HepG2 (cell line): ENCODE data around the gene NOTUM. TPM values are rescaled to one million over a fixed set of nuclear protein-coding genes. Genes with fewer than 3 reads are reported as not detected.

ENCODE experiments used
- FLYWCH1 ChIP-seq: sonication (generic); formaldehyde crosslinking; IDR thresholded peaks from 2 replicates; pipeline ENCODE4 v1.8.1; 2023; ENCODE audit warnings: mild to moderate bottlenecking, missing genetic modification reagents
- HOXA5 ChIP-seq: sonication (generic); formaldehyde crosslinking; IDR thresholded peaks from 2 replicates; pipeline ENCODE4 v1.4.0; 2020; ENCODE audit warnings: missing genetic modification reagents
- MXI1 ChIP-seq: IDR thresholded peaks from 3 replicates; pipeline ENCODE4 v1.6.1; 2012; ENCODE audit warnings: low read depth, low read length, inconsistent platforms, borderline replicate concordance
- MYC ChIP-seq: sonication (generic); formaldehyde crosslinking; IDR thresholded peaks from 2 replicates; pipeline ENCODE4 v1.9.0; 2021; ENCODE audit warnings: missing genetic modification reagents, borderline replicate concordance
- NFYC ChIP-seq: IDR thresholded peaks from 2 replicates; pipeline ENCODE4 v1.6.1; 2016; ENCODE audit warnings: missing genetic modification reagents, missing compliant biosample characterization
- RBFOX2 ChIP-seq: fragments of 200-400 bp; formaldehyde crosslinking; IDR thresholded peaks from 2 replicates; pipeline ENCODE4 v1.6.1; 2017; ENCODE audit warnings: low read depth, mild to moderate bottlenecking, low read length
- SAP130 ChIP-seq: IDR thresholded peaks from 2 replicates; pipeline ENCODE4 v1.6.1; 2016; ENCODE audit warnings: low read depth
- SNAI1 ChIP-seq: sonication (generic); formaldehyde crosslinking; IDR thresholded peaks from 2 replicates; pipeline ENCODE4 v1.5.0; 2020; ENCODE audit warnings: mild to moderate bottlenecking, missing genetic modification reagents, borderline replicate concordance
- SP2 ChIP-seq: sonication (generic); formaldehyde crosslinking; IDR thresholded peaks from 2 replicates; pipeline ENCODE4 v1.5.1; 2020; ENCODE audit warnings: mild to moderate bottlenecking, missing genetic modification reagents
- TEAD2 ChIP-seq: sonication (generic); formaldehyde crosslinking; IDR thresholded peaks from 2 replicates; pipeline ENCODE4 v1.9.0; 2021; ENCODE audit warnings: missing genetic modification reagents
- ZKSCAN1 ChIP-seq: fragments of 150-350 bp; IDR thresholded peaks from 2 replicates; pipeline ENCODE4 v1.6.1; 2014; ENCODE audit warnings: low read length
- ZNF451 ChIP-seq: sonication (generic); formaldehyde crosslinking; IDR thresholded peaks from 2 replicates; pipeline ENCODE4 v1.5.0; 2020; ENCODE audit warnings: mild to moderate bottlenecking, missing genetic modification reagents
- polyA plus RNA-seq, 8 experiments: library from polyadenylated mRNA; depleted of rRNA in 3 of 8; stranded (reverse) in 7 of 8; unstranded in 1 of 8; fragments of >200 nt; fragmentation: Illumina TruSeq in 4 of 8; extraction: Trizol in 4 of 8; gene quantifications; 2 replicates each; pipeline versions ENCODE4 v1.2.1 to v1.2.3, GENCODE V29; 2011 to 2016; ENCODE audit warnings: low read depth in 4 of 8, missing spikeins in 1 of 8, mixed read lengths in 1 of 8; ENCODE audit not compliant: insufficient read depth in 1 of 8
- total RNA-seq, 5 experiments: library from RNA; depleted of rRNA; stranded (reverse); fragments of >200 nt; fragmentation: Illumina TruSeq; extraction: Trizol; gene quantifications; 2 replicates each; pipeline ENCODE4 v1.2.3, GENCODE V29; 2016; ENCODE audit warnings: low read depth in 1 of 5
- TF ChIP-seq, protein P1 (sequence below): sonication (generic); formaldehyde crosslinking; IDR thresholded peaks from 2 replicates; pipeline ENCODE4 v1.4.0; 2020; ENCODE audit warnings: mild to moderate bottlenecking, low read depth, missing genetic modification reagents
- TF ChIP-seq, protein P2 (sequence below), 2 experiments: sonication (generic) in 1 of 2; formaldehyde crosslinking in 1 of 2; IDR thresholded peaks; 2 replicates each; pipeline versions ENCODE4 v1.4.0 to v1.6.1; 2018 to 2020; ENCODE audit warnings: missing genetic modification reagents in 2 of 2, borderline replicate concordance in 1 of 2, low read depth in 1 of 2, mild to moderate bottlenecking in 1 of 2, missing biosample characterization in 1 of 2
- TF ChIP-seq, protein P3 (sequence below): sonication (generic); formaldehyde crosslinking; IDR thresholded peaks from 2 replicates; pipeline ENCODE4 v1.8.0; 2022; ENCODE audit warnings: low read depth, missing genetic modification reagents
- TF ChIP-seq, protein P4 (sequence below): sonication (generic); formaldehyde crosslinking; IDR thresholded peaks from 2 replicates; pipeline ENCODE4 v1.4.0; 2020; ENCODE audit warnings: mild to moderate bottlenecking, missing genetic modification reagents

Gene NOTUM
- total and polyA plus RNA-seq, 2 of the 13 experiments (the other 11 are each of a cell fraction or from before 2014, with no cell fraction given) = 150 to 160 TPM

DNA sequence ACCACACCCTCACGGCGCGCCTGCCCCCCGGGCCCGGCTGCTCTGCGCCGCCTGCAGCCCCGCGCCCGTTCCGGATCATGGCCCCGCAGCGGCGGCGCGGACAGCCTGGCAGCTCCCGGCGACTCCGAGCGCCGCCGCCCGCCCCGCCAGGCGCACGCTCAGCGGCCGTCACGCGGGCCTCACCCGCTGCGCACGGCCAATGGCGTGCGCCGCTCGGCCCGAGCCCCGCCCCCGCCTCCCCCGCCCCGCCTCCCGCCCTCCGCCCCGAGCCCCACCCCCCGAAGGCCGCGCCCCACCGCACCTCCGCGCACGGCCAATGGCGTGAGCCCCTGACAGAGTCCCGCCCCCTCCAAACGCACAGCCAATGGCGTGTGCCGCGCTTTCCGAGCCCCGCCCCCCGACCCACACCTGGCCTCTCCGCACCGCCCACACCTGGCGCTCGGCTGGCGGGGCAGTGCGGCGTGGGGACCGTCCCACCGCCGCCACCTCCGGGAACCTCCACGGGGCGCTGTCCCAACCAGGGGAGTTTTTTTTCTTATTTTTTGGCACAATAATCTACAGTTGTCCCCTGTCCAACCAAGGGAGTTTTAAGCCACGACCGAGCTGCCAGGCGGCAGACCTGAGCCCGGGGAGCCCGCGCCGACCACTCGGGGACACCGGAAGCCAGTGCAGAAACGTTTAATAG lies 49.6 kb downstream of the NOTUM start, which contains the start of gene PCYT2 (continued):
- TF ChIP-seq, protein P1, sequence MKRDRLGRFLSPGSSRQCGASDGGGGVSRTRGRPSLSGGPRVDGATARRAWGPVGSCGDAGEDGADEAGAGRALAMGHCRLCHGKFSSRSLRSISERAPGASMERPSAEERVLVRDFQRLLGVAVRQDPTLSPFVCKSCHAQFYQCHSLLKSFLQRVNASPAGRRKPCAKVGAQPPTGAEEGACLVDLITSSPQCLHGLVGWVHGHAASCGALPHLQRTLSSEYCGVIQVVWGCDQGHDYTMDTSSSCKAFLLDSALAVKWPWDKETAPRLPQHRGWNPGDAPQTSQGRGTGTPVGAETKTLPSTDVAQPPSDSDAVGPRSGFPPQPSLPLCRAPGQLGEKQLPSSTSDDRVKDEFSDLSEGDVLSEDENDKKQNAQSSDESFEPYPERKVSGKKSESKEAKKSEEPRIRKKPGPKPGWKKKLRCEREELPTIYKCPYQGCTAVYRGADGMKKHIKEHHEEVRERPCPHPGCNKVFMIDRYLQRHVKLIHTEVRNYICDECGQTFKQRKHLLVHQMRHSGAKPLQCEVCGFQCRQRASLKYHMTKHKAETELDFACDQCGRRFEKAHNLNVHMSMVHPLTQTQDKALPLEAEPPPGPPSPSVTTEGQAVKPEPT = no peak
- TF ChIP-seq, protein P2, sequence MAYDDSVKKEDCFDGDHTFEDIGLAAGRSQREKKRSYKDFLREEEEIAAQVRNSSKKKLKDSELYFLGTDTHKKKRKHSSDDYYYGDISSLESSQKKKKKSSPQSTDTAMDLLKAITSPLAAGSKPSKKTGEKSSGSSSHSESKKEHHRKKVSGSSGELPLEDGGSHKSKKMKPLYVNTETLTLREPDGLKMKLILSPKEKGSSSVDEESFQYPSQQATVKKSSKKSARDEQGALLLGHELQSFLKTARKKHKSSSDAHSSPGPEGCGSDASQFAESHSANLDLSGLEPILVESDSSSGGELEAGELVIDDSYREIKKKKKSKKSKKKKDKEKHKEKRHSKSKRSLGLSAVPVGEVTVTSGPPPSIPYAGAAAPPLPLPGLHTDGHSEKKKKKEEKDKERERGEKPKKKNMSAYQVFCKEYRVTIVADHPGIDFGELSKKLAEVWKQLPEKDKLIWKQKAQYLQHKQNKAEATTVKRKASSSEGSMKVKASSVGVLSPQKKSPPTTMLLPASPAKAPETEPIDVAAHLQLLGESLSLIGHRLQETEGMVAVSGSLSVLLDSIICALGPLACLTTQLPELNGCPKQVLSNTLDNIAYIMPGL (CRISPR knock-in tag; IDR thresholded peaks at IDR 0.05; ENCODE audit: borderline replicate concordance in 1 of 2, low read depth in 1 of 2) = no peak; a peak in 1 of 4 replicates
- no peak for TF ChIP-seq ZKSCAN1
- peak; percentile 84 for TF ChIP-seq SP2 (CRISPR knock-in tag)
- no peak for TF ChIP-seq HOXA5 (CRISPR knock-in tag)
- peak; percentile 82 for TF ChIP-seq SAP130 (CRISPR knock-in tag)
- TF ChIP-seq, protein P3, sequence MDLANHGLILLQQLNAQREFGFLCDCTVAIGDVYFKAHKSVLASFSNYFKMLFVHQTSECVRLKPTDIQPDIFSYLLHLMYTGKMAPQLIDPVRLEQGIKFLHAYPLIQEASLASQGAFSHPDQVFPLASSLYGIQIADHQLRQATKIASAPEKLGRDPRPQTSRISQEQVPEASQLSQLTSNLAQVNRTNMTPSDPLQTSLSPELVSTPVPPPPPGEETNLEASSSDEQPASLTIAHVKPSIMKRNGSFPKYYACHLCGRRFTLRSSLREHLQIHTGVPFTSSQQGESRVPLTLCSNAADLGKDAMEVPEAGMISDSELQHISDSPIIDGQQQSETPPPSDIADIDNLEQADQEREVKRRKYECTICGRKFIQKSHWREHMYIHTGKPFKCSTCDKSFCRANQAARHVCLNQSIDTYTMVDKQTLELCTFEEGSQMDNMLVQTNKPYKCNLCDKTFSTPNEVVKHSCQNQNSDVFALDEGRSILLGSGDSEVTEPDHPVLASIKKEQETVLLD (CRISPR knock-in tag) = peak; percentile 47; the same call in 1 of the 2 replicates
- TF ChIP-seq SNAI1 (CRISPR knock-in tag) = no peak
- TF ChIP-seq ZNF451 (CRISPR knock-in tag) = no peak; the same call in 1 of the 2 replicates
- TF ChIP-seq MXI1 = peak; percentile 84; the same call in 1 of the 3 replicates
- peak; percentile 76 for TF ChIP-seq NFYC (CRISPR knock-in tag)
- TF ChIP-seq FLYWCH1 (CRISPR knock-in tag) = no peak
- TF ChIP-seq RBFOX2 = peak; percentile 79
- peak; percentile 67; the same call in 1 of the 2 replicates for TF ChIP-seq MYC
- TF ChIP-seq, protein P4, sequence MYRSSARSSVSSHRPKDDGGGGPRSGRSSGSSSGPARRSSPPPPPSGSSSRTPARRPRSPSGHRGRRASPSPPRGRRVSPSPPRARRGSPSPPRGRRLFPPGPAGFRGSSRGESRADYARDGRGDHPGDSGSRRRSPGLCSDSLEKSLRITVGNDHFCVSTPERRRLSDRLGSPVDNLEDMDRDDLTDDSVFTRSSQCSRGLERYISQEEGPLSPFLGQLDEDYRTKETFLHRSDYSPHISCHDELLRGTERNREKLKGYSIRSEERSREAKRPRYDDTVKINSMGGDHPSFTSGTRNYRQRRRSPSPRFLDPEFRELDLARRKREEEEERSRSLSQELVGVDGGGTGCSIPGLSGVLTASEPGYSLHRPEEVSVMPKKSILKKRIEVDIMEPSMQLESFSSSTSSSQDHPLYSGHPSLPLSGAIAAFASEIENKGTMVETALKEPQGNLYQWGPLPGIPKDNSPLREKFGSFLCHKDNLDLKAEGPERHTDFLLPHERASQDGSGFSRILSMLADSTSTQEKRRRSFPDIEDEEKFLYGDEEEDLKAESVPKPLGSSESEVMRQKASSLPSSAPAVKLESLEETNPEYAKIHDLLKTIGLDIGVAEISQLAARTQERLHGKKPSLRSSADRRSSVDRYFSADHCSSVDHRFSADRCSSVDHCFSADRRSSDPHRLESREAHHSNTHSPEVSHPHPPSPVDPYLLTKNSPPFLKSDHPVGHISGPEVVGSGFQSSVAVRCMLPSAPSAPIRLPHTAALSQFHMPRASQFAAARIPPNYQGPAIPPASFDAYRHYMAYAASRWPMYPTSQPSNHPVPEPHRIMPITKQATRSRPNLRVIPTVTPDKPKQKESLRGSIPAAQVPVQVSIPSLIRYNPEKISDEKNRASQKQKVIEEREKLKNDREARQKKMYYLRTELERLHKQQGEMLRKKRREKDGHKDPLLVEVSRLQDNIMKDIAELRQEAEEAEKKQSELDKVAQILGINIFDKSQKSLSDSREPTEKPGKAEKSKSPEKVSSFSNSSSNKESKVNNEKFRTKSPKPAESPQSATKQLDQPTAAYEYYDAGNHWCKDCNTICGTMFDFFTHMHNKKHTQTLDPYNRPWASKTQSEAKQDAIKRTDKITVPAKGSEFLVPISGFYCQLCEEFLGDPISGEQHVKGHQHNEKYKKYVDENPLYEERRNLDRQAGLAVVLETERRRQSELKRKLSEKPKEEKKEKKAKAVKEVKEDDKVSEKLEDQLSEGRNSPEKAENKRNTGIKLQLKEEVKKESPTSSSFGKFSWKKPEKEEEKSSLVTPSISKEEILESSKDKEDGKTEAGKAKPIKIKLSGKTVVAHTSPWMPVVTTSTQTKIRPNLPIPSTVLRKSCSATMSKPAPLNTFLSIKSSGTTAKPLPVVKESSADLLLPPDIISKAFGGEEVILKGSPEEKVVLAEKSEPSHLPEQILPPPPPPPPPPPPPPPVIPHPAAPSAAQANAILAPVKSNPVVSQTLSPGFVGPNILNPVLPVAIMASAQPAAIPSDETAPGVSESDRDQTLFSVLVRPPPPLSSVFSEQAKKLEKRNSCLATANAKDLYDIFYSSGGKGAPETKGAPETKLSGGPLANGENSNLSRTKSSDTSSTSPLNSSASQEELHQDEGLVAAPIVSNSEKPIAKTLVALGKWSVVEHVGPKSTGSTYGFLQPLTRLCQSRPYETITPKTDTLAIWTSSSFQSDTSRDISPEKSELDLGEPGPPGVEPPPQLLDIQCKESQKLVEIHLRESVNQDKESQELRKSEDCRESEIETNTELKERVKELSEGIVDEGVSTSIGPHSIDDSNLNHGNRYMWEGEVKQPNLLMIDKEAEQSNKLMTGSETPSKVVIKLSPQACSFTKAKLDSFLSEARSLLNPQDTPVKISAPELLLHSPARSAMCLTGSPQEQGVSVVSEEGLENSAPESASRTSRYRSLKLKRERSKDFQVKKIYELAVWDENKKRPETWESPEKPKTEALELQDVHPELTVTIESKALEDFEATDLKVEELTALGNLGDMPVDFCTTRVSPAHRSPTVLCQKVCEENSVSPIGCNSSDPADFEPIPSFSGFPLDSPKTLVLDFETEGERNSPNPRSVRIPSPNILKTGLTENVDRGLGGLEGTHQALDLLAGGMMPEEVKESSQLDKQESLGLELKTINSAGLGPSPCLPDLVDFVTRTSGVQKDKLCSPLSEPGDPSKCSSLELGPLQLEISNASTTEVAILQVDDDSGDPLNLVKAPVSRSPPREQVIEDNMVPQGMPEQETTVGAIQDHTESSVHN (CRISPR knock-in tag) = no peak
- TF ChIP-seq TEAD2 (CRISPR knock-in tag) = no peak
